GM21447 (cell line): Measurements from ENCODE around the gene HOMER1.
A peak's percentile ranks its signal among the peaks of the same experiment; 100 is the strongest.

Source experiments
- ATAC-seq: cut with Tn5 transposase; IDR thresholded peaks from one replicate; pipeline ENCODE4 v1.9.1; 2021; ENCODE audit not compliant: unreplicated experiment

Gene HOMER1, protein sequence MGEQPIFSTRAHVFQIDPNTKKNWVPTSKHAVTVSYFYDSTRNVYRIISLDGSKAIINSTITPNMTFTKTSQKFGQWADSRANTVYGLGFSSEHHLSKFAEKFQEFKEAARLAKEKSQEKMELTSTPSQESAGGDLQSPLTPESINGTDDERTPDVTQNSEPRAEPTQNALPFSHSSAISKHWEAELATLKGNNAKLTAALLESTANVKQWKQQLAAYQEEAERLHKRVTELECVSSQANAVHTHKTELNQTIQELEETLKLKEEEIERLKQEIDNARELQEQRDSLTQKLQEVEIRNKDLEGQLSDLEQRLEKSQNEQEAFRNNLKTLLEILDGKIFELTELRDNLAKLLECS

DNA sequence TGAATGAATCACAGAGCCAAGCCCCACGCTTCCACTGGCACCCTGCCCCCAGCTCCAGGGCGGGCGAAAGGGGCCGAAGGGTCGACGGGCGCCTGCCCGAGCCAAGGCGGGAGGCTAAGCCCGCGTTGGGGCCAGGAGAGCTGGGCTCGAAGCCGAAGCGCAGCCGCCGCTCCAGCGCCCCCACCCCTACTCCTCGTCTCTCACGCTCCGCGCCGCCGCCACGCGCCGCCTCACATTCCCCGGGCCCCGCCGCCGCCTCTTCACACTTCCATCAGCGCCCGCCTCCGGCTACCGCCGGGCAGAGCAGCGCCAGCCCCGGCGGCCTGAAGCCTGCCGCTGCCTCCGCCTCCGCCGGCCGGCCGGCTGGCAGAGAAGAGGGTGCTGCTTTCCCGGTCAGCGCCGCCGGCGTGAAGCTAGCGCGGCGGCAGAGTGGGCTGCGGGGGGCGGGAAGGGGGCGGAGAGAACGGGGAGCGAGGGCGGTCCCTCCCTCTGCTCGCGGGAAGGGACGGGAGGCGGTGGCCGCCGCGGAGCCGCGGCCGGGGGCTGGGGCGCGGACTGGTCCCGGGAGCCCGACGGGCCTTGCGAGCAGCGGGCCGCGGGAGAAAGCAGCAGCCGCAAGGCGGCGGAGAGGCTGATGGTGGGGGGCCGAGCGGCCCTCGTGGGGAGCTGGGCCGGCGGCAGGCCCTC is at the start of gene HOMER1:
TSS of gene HOMER1 (minus strand) at position 431 of the 687 bp plus-strand sequence. CDS start 1,360 bp downstream, outside the sequence.
- peak; percentile 55 for ATAC-seq

DNA sequence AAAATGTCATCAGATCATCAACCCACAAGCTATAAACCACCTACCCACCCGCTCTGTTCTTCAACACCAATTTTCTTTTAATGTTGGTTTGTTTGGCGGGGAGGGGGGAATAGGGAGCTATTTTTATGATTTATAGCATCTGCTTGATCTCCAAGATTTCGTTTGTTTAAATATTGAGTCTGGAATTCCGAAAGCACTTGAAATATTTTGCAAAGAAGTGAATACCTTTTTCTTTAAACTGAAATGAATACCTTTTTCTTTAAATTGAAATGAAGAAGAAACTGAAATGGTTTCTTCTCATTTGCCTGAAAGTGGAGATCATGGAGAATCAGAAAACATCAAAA is 49.3 kb upstream of the HOMER1 start:
- no peak for ATAC-seq

DNA sequence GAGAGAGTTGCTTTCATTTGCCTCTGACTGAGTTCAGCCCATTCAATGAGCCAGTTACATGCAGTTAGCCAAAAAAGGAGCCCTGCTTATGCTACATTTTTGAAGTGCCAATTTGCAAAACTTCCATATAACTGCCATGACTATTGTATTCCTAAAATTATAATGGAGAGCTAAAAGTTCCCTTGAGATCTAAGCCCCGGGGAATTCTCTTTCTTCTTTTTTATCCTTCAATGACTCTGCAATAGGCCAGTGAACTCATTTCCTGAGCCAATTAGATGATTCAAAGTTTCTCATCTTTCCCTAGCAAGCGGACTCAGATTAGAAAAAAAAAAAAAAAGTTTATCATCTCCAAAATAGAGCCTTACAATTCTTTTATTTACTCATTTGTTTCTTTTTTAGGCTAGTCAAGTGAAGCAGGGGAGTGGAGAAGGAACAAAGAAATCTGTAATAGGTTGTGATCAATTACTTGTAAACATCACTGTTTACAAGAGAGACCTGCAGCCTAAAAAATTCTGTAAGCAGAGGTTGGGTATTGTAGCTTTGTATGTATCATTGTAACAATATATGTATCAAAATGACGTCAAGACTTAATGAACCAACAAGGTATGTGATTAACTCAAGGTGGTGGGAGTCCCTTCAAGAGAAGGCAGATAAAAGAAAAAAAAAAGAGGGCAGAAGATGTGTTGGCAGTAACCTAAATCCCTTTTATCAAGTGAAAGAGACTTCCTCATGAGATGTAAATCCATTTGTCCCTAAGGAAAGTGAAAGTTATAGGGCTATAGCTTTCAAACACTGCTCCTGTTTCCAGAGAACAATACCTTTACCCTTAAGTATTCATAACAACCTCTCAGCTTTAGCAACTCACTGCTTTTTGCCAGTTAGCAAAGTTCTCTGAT is 48.7 kb upstream of the HOMER1 start:
- ATAC-seq, result no peak

DNA sequence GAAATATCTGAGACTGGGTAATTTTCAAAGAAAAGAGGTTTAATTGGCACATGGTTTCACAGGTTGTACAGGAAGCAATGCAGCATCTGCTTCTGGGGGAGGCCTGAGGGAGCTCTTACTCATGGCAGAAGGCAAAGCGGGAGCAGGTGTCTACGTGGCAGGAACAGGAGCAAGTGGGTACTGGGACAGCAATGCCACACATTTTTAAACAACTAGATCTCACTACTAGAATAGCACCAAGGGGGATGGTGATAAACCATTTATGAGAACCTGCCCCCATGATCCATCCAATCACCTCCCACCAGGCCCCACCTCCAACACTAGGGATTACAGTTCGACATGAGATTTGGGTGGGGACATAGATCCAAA is 47.6 kb upstream of the HOMER1 start:
- peak; percentile 44 for ATAC-seq

DNA sequence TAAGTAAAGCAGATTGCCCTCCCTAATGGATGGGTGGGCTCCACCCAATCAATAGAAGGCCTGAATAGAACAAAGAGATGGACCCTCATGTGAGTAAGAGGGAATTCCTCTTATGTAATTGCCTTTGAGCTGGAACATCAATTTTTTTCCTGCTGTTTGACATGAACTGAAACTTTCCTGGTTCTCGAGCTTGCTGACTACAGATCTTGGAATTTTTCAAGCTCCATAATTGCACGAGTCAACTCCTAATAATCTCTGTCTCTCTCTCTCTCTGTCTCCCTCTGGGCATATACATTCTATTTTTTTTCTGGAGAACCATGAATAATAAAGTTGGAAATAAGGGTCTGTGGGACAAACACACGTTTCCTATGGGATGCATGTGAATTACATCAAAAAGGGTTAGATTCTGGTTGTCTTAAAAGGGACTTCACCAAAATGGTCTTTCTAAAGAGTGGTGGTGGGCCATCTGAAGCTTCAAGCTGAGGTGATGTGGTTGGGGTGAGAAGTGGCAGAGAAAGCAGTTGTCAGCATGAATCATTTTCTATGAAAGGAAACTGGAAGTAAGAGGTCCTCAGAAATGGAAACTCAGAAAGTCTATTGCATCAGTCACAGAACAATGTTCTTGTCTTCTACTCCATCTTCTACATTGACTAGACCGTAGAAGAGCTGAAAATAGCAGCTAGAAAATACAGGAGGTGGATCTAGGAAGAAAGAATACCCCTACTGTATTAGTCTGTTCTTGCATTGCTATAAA is 47.0 kb upstream of the HOMER1 start:
- ATAC-seq, result peak; percentile 79

DNA sequence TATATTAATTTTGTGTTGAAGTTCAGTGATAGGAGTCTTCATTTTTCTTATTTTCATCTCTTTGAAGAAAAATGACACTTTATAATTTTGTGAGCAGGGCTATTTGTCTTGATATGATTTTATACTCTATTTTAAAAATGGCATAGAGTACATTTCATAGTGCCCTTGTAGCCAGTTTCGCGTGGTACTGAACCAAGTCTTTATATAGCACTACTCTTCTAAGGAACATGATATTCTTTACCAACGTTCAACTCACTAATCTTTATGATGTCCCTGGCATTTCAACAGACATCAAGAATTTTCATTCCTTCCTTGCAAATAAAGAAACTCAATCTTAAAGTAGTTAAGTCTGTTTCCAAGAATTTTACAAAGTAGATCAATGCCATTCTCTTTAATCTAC is 41.5 kb upstream of the HOMER1 start:
- ATAC-seq, result no peak

DNA sequence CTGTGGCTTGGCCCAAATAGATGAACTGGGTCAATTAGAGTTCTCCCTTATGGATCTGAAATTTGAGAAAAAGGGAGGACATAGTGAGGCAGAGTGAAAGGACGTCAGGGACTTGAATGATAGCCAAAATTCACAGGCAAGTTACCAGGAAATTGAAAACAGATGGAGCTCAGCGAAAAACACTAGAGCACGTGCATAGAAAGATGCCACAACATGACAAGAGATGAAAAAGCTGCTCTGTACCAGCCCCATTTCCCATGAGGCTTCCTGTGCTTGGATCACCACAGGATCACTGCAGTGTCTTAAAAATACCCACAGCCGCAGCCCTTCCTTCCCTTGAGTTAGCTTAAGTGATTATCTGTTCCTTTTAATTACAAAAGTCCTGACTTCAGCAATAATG is 39.0 kb upstream of the HOMER1 start:
- ATAC-seq, result no peak

DNA sequence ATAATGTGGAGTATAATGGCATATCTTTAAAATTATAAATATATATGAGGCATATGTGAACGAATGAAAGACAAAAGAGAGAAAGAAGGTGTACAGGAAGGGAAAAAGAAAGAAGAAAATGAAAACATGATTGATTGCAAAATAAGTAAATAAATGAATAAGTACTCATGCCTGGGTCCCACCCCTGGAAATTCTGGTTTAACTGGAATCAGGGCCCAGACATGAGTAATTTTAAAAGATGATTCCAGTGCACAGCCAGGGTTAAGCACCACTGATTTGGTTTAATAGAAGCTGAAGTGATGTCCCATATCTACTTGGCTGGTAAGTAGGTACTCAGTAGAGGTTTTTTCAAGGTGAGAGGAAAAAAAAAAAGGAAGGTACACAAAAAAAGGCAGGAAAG is 34.0 kb upstream of the HOMER1 start:
- no peak for ATAC-seq

DNA sequence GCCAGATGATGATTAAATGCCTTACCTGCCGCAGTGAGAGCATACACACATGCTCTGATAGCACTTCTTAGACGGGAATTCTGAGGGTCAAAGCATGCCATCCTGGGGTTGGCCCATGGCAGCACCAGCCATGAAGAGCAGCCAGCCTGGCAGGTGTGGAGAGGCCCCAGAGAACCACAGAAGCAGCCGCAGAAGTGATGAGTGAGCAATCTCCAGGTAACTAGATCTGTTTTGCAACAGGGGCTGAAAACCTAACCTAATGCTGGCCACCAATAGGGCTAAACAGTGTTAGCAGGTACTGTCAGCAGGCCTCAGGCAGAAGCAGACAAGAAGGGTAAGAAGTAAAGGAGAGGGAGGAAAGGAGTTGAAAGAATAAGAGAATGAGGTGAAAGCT is 33.5 kb upstream of the HOMER1 start:
- ATAC-seq, result no peak

DNA sequence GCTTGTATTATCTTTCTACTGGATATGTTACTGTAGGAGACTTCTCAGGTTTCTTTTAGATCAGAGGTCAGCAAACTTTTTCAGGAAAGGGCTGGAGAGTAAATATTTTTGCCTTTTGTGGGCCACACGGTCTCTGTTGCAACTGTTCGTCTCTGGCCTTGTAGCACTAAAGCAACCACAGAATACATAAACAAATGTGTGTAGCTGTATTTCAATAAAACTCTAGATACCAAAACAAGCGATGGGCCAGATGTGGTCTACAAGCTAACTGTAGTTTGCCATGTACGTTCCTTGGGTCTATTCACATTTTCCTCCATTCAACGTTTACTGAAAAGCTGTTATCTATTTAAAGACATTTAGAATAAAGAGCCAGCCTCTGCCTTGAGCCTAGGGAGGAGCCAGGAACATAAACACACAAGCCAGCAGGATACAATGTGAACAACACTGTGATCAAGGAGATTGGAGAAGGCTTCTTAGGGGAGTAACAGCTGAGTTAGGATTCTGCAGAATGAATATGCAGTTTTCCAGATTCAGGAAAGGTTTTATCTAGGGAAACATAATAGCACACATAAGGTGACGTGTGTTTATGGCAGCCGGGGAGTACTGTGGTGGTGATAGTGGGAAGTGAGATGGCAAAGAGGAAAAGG is 33.0 kb upstream of the HOMER1 start:
- no peak for ATAC-seq

DNA sequence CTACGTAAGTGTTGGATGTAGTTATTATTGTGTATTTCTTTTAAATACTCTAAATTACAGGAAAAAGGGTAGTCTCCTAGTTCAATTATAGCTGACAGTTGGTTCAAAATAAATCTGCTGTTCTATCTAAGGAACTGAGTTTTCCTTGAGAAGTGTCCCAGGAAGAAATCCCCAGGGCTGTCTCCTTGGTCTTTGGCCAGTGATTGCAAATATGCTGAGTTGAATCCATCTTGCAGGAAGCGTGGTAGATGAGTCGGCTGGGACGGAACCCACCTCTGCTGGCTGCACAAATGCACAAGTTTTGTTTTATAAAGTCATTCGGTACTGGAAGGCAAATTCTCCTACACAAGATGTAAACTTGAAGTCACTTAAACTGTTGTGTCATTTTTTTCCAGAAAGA is 30.2 kb upstream of the HOMER1 start:
- ATAC-seq, result no peak

DNA sequence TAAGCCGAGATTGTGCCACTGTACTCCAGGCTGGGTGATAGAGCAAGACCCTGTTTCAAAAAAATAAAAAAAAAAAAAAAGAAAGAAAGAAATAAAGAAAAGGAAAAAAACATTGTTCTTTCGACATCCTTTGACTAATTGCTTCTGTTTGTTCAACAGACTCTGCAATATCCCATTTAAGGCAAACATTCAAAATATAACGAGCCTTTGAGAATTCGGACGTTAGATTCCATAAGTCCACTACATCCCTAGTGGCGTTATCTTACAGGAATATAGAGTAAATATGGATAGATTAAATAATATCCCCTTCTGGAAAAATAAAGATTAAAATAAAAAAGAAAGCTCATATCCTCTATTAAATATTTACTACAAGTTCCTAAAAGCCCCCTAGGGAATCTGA is 27.0 kb upstream of the HOMER1 start:
- ATAC-seq, result no peak

DNA sequence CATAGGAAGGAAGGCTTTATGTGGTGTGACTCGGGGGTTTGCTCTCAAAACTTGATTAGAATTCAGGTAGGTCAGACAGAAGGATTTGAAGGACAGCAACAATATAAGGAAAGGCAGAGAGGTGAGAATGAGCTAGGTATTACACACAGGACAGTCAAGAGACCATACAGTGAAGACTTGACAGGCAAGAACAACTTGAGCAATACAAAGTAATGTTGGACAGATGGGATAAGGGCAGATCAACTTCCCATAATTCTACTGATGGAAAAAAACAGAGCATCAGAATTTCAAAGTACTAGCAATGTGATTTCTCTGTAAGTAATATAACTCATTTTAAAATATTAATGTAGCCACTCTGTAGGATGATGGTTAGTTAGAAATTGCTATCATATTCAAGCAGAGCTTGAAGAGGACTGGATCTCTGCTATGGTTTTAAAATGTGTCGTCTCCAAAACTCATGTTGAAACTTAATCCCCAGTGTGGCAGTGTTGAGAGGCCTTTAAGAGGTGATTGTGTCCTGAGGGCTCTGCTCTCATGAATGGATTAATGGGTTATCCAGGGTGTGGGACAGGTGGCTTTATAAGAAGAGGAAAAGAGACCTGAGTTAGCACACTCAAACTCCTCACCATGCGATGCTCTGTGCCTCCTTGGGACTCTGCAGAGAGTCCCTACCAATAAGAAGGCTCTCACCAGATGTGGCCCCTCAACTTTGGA is 22.4 kb upstream of the HOMER1 start:
- no peak for ATAC-seq

DNA sequence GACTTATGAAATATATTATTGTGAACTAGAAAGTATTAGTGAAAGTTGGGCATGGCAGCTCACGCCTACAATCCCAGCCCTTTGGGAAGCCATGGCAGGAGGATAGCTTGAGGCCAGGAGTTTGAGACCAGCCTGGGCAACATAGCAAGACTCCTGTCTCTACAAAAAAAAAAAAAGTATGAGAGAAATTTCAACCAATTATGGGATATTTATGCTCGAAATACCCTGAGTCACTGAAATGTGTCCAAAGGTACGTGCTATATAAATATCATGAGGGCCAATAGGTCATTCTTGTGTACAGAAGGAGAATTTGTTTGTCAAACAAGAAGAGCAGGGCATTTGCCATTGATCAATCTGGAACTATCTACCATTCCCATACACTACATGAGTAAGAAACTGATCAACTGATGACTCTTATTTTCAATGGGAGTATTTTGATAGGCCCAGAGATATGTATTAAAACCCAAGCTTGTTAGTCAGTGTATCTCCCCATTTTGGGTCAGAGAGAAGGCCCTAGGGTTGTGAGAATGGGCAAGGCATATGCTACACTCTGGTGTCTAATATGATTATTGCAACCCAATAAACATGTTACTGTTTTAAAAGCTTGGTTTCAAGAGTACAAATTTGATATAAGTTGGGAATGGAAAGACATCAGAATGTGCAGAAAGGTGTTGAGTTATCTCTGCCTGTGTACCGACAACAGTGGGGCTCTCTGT is 21.7 kb upstream of the HOMER1 start:
- no peak for ATAC-seq

DNA sequence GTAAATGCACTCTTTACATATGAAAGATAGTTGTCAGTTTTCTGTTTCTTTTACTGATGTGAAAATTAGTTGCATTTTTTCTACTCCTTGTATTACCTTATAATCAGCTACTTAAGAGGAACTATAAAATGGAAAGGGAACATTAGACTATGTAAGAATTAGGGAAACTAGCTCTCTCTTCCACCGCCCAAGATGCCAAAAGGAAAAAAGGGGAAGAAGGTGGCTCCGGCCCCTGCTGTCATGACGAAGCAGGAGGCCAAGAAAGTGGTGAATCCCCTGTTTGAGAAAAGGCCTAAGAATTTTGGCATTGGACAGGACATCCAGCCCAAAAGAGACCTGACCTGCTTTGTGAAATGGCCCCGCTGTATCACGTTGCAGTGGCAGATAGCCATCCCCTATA is 15.2 kb upstream of the HOMER1 start:
- no peak for ATAC-seq

DNA sequence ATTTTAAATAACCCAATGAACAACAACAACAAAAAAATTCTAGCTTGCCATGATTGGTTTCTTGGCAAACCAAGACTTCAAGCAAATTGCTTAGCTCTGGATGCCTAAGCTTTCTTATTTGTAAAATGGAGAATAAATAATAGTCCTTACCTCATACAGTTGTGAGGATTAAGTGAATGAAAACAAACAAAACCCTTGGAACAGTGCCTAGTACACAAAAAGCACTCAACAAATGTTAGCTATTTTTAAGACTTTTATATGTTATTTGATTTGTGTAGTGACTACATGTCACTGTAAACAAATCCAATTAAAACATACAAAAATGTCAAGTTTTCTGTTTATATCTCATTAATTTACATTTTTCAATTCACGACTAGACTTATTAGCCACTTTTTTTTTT is 13.5 kb upstream of the HOMER1 start:
- ATAC-seq, result no peak

DNA sequence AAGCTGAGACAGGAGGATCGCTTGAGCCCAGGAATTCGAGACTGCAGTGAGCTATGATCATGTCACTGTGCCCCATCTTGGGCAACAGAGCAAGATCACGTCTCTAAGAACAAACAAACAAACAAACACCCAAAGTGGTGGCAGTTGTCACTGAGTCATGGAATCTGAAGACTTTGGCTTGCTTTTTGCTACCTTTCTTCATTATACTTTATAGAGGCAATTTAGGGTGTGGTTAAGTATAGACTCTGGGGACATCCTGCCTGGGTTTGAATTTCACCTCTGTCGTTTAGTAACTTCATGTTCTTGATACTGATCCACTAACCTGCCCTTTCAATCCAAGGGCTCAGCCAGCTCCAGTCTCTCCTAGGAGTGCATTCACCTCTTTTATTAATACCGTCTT is 13.0 kb upstream of the HOMER1 start:
- ATAC-seq, result no peak

DNA sequence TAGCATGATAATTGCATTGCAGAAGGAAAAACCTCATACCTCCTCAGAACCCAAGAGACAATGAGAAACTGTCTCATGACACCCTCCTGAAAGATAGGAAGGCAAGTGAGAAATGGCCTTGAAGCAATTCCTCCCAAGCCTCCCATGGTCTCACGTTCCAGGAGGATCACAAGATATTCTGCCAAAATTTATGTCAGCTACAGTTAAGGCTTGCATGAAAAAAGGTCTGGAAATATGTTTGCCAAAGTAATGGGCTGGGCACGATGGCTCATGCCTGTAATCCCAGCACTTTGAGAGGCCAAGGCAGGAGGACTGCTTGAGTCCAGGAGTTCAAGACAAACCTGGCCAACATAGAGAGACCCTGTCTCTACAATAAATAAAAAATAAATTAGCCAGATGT is 12.6 kb upstream of the HOMER1 start:
- no peak for ATAC-seq

DNA sequence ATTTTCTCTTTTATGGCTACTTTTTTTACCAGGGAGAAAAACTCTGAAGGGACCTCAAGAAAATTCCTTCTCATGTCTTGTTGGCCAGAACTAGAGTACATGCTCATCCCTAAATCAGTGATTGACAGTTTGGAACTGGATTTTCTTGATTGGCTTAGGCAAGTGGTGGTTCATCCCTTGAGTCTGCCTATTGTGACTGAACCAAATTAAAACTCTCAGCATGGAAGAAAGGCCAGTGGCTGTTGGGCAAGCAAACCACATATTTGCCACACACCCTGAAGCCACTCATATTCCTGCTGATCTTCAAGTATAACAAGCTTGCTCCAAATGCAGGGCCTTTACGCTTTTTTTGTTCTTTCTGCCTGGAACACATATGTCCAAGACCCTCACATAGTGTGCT is 7.2 kb upstream of the HOMER1 start:
- ATAC-seq, result no peak
